ENCODE measurements around the gene ZNF516. TPM values are rescaled to one million over a fixed set of nuclear protein-coding genes. Genes with fewer than 3 reads are reported as not detected.

The ZNF516 gene
- total RNA-seq, 1 donor from 2014 or later, result 108 TPM

GRCh38 chr18:76348267-76349066 lies 146.6 kb downstream of the ZNF516 start:
- Mint-ChIP-seq H3K4me1 (ENCODE audit: low read depth) (peaks cover 17% of the 10 kb centered on the region), H3K9me3 (ENCODE audit: low read depth) (peaks cover under 1% of the 10 kb centered on the region), H3K4me3 (ENCODE audit: low read depth) (peak overlapping the region; percentile 34), H3K27ac (peak overlapping the region; percentile 34), H3K27me3 (peaks cover 17% of the 10 kb centered on the region), H3K36me3 (ENCODE audit: insufficient read depth) (peaks cover 6% of the 10 kb centered on the region)
- TF ChIP-seq CTCF (IDR thresholded peaks at IDR 0.05; ENCODE audit: unreplicated experiment), result no peak
- DNase-seq (ENCODE audit: low spot score, unreplicated experiment), result peak; percentile 43

GRCh38 chr18:76347341-76347740 lies 147.7 kb downstream of the ZNF516 start:
- TF ChIP-seq CTCF (IDR thresholded peaks at IDR 0.05; ENCODE audit: unreplicated experiment), result no peak
- H3K27ac Mint-ChIP-seq, result no peak overlapping the region
- peaks cover 17% of the 10 kb centered on the region for H3K4me1 Mint-ChIP-seq (ENCODE audit: low read depth)

GRCh38 chr18:76346490-76347130 lies 148.4 kb downstream of the ZNF516 start:
- Mint-ChIP-seq H3K27me3 (peaks cover 17% of the 10 kb centered on the region), H3K9me3 (ENCODE audit: low read depth) (no peaks in the 10 kb centered on the region), H3K4me3 (ENCODE audit: low read depth) (no peak overlapping the region), H3K4me1 (ENCODE audit: low read depth) (peaks cover 15% of the 10 kb centered on the region), H3K36me3 (ENCODE audit: insufficient read depth) (no peaks in the 10 kb centered on the region), H3K27ac (no peak overlapping the region)
- no peak for TF ChIP-seq CTCF (IDR thresholded peaks at IDR 0.05; ENCODE audit: unreplicated experiment)
- no peak for DNase-seq (ENCODE audit: low spot score, unreplicated experiment)

More at GRCh38 chr18:76347341-76347740, 147.7 kb downstream of the ZNF516 start:
- Mint-ChIP-seq H3K36me3 (ENCODE audit: insufficient read depth) (no peaks in the 10 kb centered on the region), H3K9me3 (ENCODE audit: low read depth) (no peaks in the 10 kb centered on the region), H3K4me3 (ENCODE audit: low read depth) (no peak overlapping the region), H3K27me3 (peaks cover 17% of the 10 kb centered on the region)
- DNase-seq (ENCODE audit: low spot score, unreplicated experiment), result no peak

- Mint-ChIP-seq H3K4me3 (ENCODE audit: low read depth) (no peak overlapping the region), H3K27ac (no peak overlapping the region), H3K4me1 (ENCODE audit: low read depth) (peaks cover 15% of the 10 kb centered on the region), H3K36me3 (ENCODE audit: insufficient read depth) (no peaks in the 10 kb centered on the region), H3K9me3 (ENCODE audit: low read depth) (no peaks in the 10 kb centered on the region), H3K27me3 (peaks cover 17% of the 10 kb centered on the region)
- no peak for DNase-seq (ENCODE audit: low spot score, unreplicated experiment)
- TF ChIP-seq CTCF (IDR thresholded peaks at IDR 0.05; ENCODE audit: unreplicated experiment), result no peak
Observed at GRCh38 chr18:76345901-76346300, 149.1 kb downstream of the ZNF516 start.

- peaks cover 11% of the 10 kb centered on the region for H3K4me1 Mint-ChIP-seq (ENCODE audit: low read depth)
- H3K27ac Mint-ChIP-seq, result no peak overlapping the region
Observed at GRCh38 chr18:76343938-76344569, 151.0 kb downstream of the ZNF516 start.

More at GRCh38 chr18:76343938-76344569, 151.0 kb downstream of the ZNF516 start:
- Mint-ChIP-seq H3K27me3 (peaks cover 12% of the 10 kb centered on the region), H3K4me3 (ENCODE audit: low read depth) (no peak overlapping the region), H3K36me3 (ENCODE audit: insufficient read depth) (no peaks in the 10 kb centered on the region), H3K9me3 (ENCODE audit: low read depth) (no peaks in the 10 kb centered on the region)
- TF ChIP-seq CTCF (IDR thresholded peaks at IDR 0.05; ENCODE audit: unreplicated experiment), result no peak
- no peak for DNase-seq (ENCODE audit: low spot score, unreplicated experiment)
